Activated CD4-positive, alpha-beta T cell treated with anti-CD3 and anti-CD28 coated beads, Interleukin-2, Interleukin-6, amounts not matched to agents 100 ng/mL and 50 ng/mL, durations not matched to agents 16 hours and 8 hours (primary cell): Measurements from ENCODE around the gene ZNF496.
"Not testable (repeated sequence)": the region's sequence is repeated elsewhere in the genome, so short reads cannot be mapped to it uniquely, and the experiment has no call there.

Experiments used
- DNase-seq: peaks from one replicate; pipeline ENCODE4 v3.0.0-alpha.2; 2020

ZNF496 gene

DNA sequence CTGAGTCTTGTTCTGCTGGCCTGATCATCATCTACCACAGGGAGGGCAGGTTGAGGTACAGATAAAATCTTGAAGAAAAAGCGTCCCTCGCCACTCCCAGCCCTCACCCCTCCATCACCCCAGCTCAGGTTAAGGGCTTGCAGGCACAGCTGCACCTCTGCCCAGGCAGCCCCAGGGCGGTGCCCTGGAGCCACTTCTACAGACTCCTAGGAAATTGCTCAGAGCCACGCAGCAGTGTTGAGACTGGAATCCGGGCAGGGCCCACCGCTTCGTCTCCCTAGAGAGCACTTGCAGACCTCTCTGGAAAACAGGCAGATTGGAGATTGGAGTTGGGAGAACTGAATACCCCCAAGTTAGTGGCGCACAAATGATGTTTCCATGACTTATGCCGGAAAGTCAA is 40.5 kb downstream of the ZNF496 start:
- DNase-seq, result no peak

DNA sequence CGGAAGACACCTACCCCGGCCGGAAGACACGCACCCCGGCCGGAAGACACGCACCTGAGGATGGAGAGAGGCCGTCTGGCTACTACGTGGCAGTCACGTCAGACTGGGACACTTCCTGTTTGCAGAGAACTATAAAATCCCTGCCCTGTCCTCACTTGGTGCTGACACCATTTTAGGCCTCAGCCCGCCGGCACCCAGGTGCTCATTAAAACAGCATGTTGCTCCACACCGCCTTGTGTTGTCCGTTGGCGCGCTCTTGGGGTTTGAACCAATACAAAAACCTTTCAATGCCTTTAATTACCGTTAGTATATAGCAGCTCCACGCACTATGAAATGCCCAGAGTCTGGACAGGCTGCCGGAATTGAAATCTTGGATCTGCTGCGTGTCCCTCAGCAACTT is 41.1 kb downstream of the ZNF496 start:
- DNase-seq, result no peak

DNA sequence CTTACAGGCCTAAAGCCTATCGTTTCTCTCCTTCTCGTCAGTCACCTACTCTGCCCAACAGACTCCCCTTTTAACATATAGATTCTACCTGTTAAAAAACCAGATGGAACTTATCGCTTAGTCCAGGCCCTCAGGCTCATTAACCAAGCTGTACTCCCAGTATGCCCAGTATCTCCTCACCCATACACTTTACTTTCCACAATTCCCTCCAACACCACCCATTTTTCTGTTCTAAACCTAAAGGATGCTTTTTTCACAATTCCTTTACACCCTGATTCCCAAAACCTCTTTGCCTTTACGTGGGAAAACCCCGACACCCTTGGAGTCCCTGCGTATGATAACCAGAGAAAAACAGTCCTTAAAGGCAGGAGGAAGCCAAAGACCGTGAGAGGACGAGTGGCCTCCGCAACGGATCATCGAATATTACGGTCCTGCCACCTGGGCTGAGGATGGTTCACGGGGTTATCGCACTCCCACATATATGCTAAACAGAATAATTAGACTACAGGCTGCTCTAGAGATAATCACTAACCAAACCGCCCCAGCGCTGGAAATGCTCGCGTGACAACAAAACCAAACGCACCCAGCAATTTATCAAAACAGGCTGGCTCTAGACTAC is 42.3 kb downstream of the ZNF496 start:
- not testable (repeated sequence) for DNase-seq

DNA sequence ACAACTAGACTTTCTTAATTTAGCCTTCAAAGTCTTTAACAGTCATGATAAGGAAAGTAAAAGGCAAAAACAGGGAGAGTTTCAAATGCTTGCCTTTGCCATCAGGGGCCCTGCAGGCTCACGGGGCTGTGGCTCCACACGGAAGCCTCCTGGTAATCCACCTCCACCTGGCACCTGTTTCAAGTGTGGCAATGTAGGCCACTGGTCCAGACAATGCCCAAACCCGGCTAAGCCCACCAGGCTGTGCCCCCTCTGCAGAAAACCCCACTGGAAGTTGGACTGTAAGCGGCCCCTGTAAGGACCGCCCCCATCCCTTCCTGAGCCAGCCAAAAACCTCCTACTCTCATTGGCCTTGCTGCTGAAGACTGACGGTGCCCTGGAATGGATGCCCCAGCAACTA is 43.3 kb downstream of the ZNF496 start:
- DNase-seq, result no peak

DNA sequence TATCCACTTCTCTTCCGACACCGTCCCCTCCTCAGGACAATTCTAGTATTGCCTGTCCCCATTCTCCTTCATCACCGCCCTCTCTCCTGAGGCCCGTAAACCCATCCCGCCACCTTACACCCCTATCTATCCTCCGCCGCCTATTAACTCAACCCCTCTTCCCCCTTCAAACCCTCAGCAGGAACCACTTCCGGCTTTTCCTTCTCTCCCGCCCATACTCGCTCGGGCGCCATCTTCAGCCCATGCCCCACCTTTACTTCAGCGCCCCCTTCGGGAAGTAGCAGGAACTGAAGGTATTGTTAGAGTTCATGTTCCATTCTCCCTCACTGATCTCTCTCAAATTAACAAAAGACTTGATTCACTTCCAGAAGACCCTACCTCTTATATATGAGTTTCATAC is 44.2 kb downstream of the ZNF496 start:
- no peak for DNase-seq

DNA sequence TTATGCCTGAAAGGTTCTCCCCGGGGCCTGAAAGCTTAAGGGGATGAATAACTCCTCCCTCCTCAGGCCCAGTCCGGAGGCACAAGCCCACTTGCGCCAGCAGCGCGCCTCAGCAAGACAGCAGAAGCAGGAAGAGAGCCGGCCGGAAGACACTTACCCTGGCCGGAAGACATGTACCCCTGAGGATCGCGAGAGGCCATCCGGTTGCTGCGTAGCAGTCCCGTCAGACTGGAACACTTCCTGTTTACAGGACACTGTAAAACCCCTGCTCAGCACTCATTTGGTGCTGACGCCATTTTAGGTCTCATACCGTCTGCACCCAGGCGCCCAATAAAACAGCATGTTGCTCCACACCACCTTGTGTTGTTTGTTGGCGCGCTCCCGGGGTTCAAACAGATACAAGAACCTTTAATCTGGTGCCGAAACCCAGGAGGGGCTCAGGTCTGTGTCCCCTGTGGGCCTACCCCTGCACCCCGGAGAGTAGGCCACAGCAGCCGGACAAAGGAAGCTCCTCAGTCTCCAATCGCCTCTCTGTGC is 45.5 kb downstream of the ZNF496 start:
- DNase-seq, result no peak

DNA sequence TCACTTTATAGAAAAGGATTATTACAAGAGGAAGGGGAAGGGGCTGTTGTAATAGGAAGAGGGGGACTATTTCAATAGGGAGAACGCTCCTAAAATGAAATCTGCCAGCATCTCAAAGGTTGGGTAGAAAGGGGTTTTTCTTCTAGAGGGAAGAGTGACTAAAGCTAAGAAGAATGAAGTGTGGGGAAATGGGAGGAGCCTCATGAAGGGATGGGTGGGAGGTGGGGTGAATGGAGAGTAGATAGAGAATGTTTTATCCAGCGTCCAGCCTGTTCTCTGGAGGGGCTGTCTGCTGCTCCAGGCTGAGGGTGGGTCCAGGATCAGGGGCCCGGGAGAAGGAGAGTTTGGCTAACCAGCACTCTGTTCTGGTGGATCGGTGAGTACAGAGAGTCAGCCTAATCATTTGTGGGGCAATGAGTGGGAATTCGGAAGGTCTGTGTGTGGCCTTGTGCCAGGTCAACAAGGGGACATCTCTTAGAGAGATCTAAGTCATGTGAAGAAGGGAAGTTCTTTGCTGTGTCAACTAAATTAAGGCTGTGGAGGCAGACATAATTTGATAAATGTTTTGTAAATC is 50.6 kb downstream of the ZNF496 start:
- DNase-seq, result no peak

DNA sequence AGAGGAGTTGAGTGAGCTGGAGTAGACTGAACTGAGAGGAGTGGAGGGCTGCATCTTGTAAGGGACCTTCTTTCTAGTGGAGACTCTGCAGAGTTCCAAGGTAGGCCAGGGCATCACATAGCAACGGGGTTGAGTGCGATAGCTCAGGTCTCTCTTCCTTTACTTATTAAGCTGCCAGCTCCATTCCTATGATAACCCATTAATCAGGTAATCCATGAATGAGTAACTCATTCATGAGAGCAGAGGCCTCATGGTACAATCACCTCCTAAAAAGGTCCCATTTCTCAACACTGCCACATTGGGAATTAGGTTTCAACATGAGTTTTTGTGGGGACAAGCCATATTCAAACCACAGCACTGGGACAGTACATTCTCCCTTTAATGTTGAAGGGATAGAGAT is 54.5 kb downstream of the ZNF496 start:
- DNase-seq, result no peak

DNA sequence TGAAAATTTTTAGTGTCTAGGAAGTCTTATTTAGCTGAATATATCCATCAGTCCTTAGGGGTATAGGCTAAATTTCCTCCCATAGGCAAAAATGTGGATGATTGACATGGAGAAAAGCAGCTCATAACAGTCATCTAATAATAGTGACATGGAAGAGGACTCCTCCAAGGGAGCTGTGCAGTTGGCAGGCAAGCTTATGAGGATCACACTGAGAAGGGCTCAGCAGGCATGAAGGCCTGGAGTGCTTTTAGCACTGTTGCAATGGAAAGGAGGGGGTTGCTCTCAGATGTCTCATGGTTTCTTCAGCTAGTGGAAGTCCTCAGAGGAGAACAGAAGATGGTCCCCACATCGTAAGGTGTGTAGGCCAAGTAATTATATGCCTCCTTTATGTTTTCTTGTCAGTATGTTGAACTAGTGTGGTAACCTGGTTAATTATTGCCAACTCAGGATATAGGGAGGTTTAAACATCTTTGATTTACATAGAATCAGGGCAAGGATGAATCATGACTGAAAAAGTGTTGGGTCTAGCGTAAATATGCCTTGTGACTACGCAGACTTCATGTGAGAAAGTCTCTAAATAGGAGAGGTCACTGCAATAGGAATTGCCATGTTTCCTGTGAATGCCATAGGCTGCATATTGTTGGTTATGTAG is 56.9 kb downstream of the ZNF496 start:
- DNase-seq, result no peak

DNA sequence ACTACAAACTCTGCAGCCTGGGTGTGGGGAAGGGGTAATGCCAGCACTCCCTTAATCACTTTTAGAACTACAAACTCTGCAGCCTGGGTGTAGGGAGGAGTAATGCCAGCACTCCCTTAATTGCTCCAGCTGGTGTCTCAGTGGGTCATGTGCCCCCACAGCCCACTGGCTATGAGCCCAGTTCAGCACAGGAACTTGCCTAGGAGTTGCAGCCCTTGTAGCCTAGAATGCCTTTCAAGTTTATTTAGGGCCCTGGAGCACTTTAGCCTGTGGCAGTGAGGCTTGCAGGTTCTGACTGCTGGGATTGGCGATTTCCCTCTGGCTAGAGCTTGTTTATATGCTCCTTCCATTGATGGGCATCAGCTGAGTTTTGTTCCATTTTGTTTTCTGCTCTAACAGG is 58.7 kb downstream of the ZNF496 start:
- no peak for DNase-seq

DNA sequence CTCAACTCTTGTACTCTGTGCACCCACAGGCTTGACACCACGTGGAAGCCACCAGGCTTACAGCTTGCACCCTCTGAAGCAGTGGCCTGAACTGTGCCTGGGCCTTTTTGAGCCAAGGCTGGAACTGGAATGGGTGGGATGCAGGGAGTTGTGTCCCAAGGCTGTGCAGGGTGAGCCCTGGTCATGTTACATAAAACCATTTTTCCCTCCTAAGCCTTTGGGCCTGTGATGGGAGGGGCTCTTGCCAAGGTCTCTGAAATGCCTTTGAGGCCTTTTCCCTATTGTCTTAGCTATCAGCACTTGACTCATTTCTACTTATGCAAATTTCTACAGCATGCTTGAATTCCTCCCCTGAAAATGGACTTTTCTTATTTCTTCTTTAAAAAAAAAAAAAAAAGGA is 61.7 kb downstream of the ZNF496 start:
- DNase-seq, result no peak

DNA sequence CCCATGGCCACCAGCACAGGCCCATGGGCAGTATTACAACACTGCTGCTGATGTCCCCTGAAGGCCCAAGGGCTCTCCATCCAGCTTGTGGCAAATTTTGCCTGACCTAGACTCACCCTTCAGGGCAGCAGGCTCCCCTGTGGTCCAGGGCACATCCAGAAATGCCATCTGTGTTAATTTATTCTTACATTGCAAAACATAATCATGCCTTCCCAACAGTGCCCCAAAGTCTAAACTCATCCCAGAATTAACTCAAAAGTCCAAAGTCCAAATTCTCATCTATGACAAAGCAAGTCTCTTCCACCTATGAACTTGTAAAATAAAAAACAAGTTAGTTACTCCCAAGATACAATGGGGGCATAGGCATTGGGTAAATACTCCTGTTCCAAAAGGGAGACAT is 62.5 kb downstream of the ZNF496 start:
- no peak for DNase-seq

DNA sequence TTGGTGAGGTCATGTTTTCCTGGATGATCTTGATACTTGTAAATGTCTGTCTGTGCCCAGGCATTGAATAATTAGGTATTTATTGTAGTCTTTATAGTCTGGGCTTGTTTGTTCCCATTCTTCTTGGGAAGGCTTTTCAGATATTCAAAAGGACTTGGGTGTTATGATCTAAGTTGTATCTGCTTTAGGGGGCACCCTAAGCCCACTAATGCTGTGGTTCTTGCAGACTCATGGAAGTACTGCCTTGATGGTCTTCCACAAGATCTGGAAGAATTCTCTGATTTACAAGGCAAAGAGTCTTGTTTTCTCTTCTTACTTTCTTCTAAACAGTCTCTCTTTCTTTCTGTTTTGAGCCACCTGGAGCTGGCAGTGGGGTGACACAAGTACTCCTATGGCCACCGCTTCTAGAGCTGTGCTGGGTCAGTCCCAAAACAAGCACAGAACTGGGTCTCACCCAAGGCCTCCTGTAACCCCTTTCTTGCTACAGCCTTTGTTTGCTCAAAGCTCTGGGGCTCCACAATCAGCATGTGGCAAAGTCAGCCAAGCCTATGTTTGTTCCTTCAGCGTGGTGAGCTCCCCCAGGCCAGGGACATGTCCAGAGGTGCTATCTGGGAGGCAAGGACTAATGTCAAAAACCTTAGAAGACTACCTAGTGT is 63.1 kb downstream of the ZNF496 start:
- no peak for DNase-seq

DNA sequence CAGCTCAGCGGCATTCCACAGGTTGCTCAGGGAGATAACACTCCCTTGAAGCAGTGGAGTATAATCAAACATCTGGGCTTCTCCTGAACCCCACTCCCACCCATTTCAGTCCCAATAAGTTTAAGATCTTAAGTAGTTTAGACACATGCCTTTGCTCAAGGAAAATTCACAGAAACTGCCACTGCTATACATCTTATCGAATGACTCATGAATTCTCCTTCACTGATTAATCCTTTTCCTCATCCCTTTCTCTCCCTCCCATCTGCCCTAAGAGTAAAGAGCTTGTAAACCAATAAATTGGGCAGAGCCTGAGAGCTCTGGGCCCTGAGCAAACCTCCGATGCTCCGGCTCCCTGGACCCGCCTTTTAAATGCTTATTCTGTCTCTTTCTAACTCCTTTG is 65.6 kb downstream of the ZNF496 start:
- DNase-seq, result no peak

DNA sequence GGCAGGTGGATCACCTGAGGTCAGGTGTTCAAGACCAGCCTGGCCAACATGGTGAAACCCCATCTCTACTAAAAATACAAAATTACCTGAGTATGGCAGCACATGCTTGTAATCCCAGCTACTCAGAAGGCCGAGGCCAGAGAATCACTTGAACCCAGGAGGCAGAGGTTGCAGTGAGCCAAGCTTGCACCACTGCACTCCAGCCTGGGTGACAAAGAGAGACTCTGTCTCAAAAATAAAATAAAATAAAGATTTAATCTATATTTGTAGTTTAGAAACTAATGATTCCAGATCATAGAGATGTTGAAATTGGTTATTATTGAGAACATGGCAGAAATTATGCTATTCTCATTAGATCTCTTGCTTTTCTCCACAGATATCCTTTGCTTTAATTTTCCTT is 75.9 kb downstream of the ZNF496 start, which contains the start of gene VN1R5:
Gene VN1R5 (plus strand): TSS at position 301 of the 400 bp plus-strand sequence.
- DNase-seq, result not testable (repeated sequence)

DNA sequence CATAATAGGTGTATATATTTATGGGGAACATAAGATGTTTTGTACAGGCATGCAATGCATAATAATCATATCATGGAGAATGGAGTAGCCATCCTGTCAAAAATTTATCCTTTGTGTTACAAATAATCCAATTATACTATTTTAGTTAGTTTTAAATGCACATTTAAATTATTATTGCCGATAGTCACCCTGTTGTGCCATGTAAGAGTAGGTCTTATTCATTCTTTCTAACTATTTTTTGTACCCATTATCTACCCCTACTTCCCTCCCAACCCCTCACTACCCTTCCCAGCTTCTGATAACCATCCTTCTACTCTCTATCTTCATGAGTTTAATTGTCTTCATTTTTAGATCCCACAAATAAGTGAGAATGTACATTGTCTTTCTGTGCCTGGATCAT is 84.1 kb downstream of the ZNF496 start:
- no peak for DNase-seq
